GM23338 (cell line): Measurements from ENCODE around the gene PRSS23. TPM values are rescaled to one million over a fixed set of nuclear protein-coding genes. Genes with fewer than 3 reads are reported as not detected.

Source experiments
- ATAC-seq: fragments of 200-7000 bp; cut with Tn5 transposase; 3 replicates; pipeline ENCODE4 v1.9.1; 2020
- DNase-seq: peaks from one replicate; pipeline ENCODE4 v3.0.0-alpha.2; 2015; ENCODE audit warnings: low spot score
- H2AFZ ChIP-seq: fragments of 200-600 bp; sonication (generic); 2 replicates; pipeline ENCODE4 v1.8.0; 2016; ENCODE audit warnings: antibody characterized with exemption, mild to moderate bottlenecking, moderate library complexity
- H3F3A ChIP-seq: fragments of 200-600 bp; sonication (generic); replicated peaks from 2 replicates; pipeline ENCODE4 v1.8.0; 2017; ENCODE audit warnings: antibody characterized with exemption, mixed run types, low read depth
- H3K27ac ChIP-seq: fragments of 200-600 bp; sonication (generic); 2 replicates; pipeline ENCODE4 v1.6.1; 2016; ENCODE audit warnings: low read depth
- H3K27me3 ChIP-seq: fragments of 200-600 bp; sonication (generic); 2 replicates; pipeline ENCODE4 v1.8.0; 2016; ENCODE audit warnings: mild to moderate bottlenecking, mixed run types, moderate library complexity; ENCODE audit not compliant: insufficient read depth
- H3K36me3 ChIP-seq: fragments of 200-600 bp; sonication (generic); 2 replicates; pipeline ENCODE4 v1.8.0; 2016; ENCODE audit warnings: mild to moderate bottlenecking; ENCODE audit not compliant: insufficient read depth
- H3K4me1 ChIP-seq: fragments of 200-600 bp; sonication (generic); 2 replicates; pipeline ENCODE4 v1.8.0; 2016; ENCODE audit warnings: mild to moderate bottlenecking, moderate library complexity; ENCODE audit not compliant: insufficient read depth
- H3K4me2 ChIP-seq: fragments of 200-600 bp; sonication (generic); 2 replicates; pipeline ENCODE4 v1.7.1; 2017; ENCODE audit warnings: mixed run types
- H3K4me3 ChIP-seq: fragments of 200-600 bp; sonication (generic); 2 replicates; pipeline ENCODE4 v1.6.1; 2016; ENCODE audit warnings: mixed run types
- H3K79me2 ChIP-seq: fragments of 200-600 bp; sonication (generic); replicated peaks from 2 replicates; pipeline ENCODE4 v1.8.0; 2017; ENCODE audit warnings: mild to moderate bottlenecking; ENCODE audit not compliant: insufficient read depth
- H3K9me2 ChIP-seq: fragments of 200-600 bp; sonication (generic); 2 replicates; pipeline ENCODE4 v1.8.0; 2017; ENCODE audit not compliant: insufficient read depth
- H4K20me1 ChIP-seq: fragments of 200-600 bp; sonication (generic); replicated peaks from 2 replicates; pipeline ENCODE4 v1.8.0; 2017; ENCODE audit warnings: mild to moderate bottlenecking; ENCODE audit not compliant: insufficient read depth
- H3K27ac Mint-ChIP-seq: 2 replicates; pipeline ENCODE4 v1.8.0; 2020; ENCODE audit warnings: inconsistent platforms, mild to moderate bottlenecking, moderate library complexity, mixed read lengths
- H3K27me3 Mint-ChIP-seq: 3 replicates; pipeline ENCODE4 v1.8.0; 2022; ENCODE audit warnings: low read depth, mild to moderate bottlenecking, moderate library complexity, mixed read lengths, inconsistent platforms; ENCODE audit not compliant: insufficient read depth, poor library complexity
- H3K36me3 Mint-ChIP-seq: 3 replicates; pipeline ENCODE4 v1.8.0; 2021; ENCODE audit warnings: low read depth, mild to moderate bottlenecking, inconsistent platforms, moderate library complexity, mixed read lengths
- H3K4me1 Mint-ChIP-seq: 3 replicates; pipeline ENCODE4 v1.8.0; 2020; ENCODE audit warnings: mild to moderate bottlenecking, inconsistent platforms, mixed read lengths
- H3K4me3 Mint-ChIP-seq: 3 replicates; pipeline ENCODE4 v1.8.0; 2021; ENCODE audit warnings: moderate library complexity, mild to moderate bottlenecking, inconsistent platforms, mixed read lengths
- H3K9me3 Mint-ChIP-seq: 3 replicates; pipeline ENCODE4 v1.8.0; 2020; ENCODE audit warnings: moderate library complexity, mild to moderate bottlenecking, inconsistent platforms, mixed read lengths
- ETS1 ChIP-seq: IDR thresholded peaks from 2 replicates; pipeline ENCODE4 v1.6.1; 2016; ENCODE audit warnings: antibody characterized with exemption
- EZH2 ChIP-seq: fragments of 200-600 bp; sonication (generic); IDR thresholded peaks from one replicate; pipeline ENCODE4 v1.8.0; 2017; ENCODE audit warnings: antibody characterized with exemption, mild to moderate bottlenecking, low read depth; ENCODE audit not compliant: unreplicated experiment
- EZH2phosphoT487 ChIP-seq: fragments of 200-600 bp; sonication (generic); IDR thresholded peaks from one replicate; pipeline ENCODE4 v1.8.1; 2018; ENCODE audit warnings: antibody characterized with exemption; ENCODE audit not compliant: unreplicated experiment
- NANOG ChIP-seq: IDR thresholded peaks from 2 replicates; pipeline ENCODE4 v1.6.1; 2016; ENCODE audit warnings: antibody characterized with exemption, borderline replicate concordance
- POLR2AphosphoS5 ChIP-seq: IDR thresholded peaks from 2 replicates; pipeline ENCODE4 v1.6.1; 2016; ENCODE audit warnings: antibody characterized with exemption, low read depth
- REST ChIP-seq: IDR thresholded peaks from one replicate; pipeline ENCODE4 v1.6.1; 2018; ENCODE audit warnings: antibody characterized with exemption; ENCODE audit not compliant: unreplicated experiment
- STAT1 ChIP-seq: IDR thresholded peaks from one replicate; pipeline ENCODE4 v1.6.1; 2016; ENCODE audit warnings: antibody characterized with exemption; ENCODE audit not compliant: unreplicated experiment
- ZNF114 ChIP-seq: fragments of 250-450 bp; sonication (Bioruptor Pico); IDR thresholded peaks from 2 replicates; pipeline ENCODE4 v1.5.0; 2020; ENCODE audit warnings: mild to moderate bottlenecking, moderate library complexity
- ZNF462 ChIP-seq: fragments of 250-450 bp; sonication (Bioruptor Pico); IDR thresholded peaks from 2 replicates; pipeline ENCODE4 v1.5.0; 2020; ENCODE audit warnings: mild to moderate bottlenecking, moderate library complexity
- polyA plus RNA-seq: library from polyadenylated mRNA; unstranded; fragments of >200 nt; fragmentation: Nextera tagmentation; extraction: Ambion mirVana; gene quantifications from 2 replicates; pipeline ENCODE4 v1.2.1, GENCODE V29; 2016
- total RNA-seq: library from RNA; depleted of rRNA; stranded (reverse); fragments of >200 nt; shearing (Covaris generic); gene quantifications from 2 replicates; pipeline ENCODE4 v1.2.3, GENCODE V29; 2014

PRSS23 gene
- total and polyA plus RNA-seq, 2 experiments from 2014 or later: 3.9 to 4.7 TPM

- no peak for TF ChIP-seq STAT1
- no peak for TF ChIP-seq ETS1
- TF ChIP-seq REST: no peak
- no peak for TF ChIP-seq EZH2
- TF ChIP-seq POLR2AphosphoS5: no peak
- no peak for TF ChIP-seq NANOG
- TF ChIP-seq ZNF462 (CRISPR knock-in tag): no peak
- no peak for TF ChIP-seq ZNF114 (CRISPR knock-in tag)
- no peak for TF ChIP-seq EZH2phosphoT487
- no peak overlapping the region for H3K4me2 ChIP-seq
- peaks cover 15% of the 10 kb centered on the region for H3K4me1 ChIP-seq
- H4K20me1 ChIP-seq: no peaks in the 10 kb centered on the region
- no peaks in the 10 kb centered on the region for H3K9me2 ChIP-seq
- H3K27ac Mint-ChIP-seq: 0 out of 2 replicates have a peak overlapping the region, but pooled peaks have one; percentile 2
- H3K4me3 ChIP-seq: no peak overlapping the region
- no peak for DNase-seq
- ATAC-seq: no peak
- no peaks in the 10 kb centered on the region for H3K27me3 ChIP-seq
- H3F3A ChIP-seq: no peaks in the 10 kb centered on the region
- no peaks in the 10 kb centered on the region for H3K79me2 ChIP-seq
- no peaks in the 10 kb centered on the region for H3K9me3 Mint-ChIP-seq
- peaks cover 3% of the 10 kb centered on the region for H3K27me3 Mint-ChIP-seq
- no peaks in the 10 kb centered on the region for H3K36me3 Mint-ChIP-seq
- no peaks in the 10 kb centered on the region for H3K36me3 ChIP-seq
- H3K4me1 Mint-ChIP-seq: peaks cover 20% of the 10 kb centered on the region
- H3K27ac ChIP-seq: no peak overlapping the region
- H2AFZ ChIP-seq: no peak overlapping the region
- no peak overlapping the region for H3K4me3 Mint-ChIP-seq
Observed at GRCh38 chr11:86810288-86810687, 9.9 kb downstream of the PRSS23 start.
